Astrocyte (in vitro differentiated cells and primary cell): ENCODE results near the gene CMTM8. TPM values are rescaled to one million over a fixed set of nuclear protein-coding genes. Genes with fewer than 3 reads are reported as not detected.

Experiments used
- DNase-seq: peaks from one replicate; pipeline ENCODE4 v3.0.0-alpha.2; 2010; ENCODE audit warnings: low read depth
- FAIRE-seq: peaks from 2 replicates; lab custom pipeline; 2011; peaks lifted over from hg19 to GRCh38; lab: Jason Lieb, UNC
- H2AFZ ChIP-seq: 2 replicates; pipeline ENCODE4 v1.6.0; 2012; ENCODE audit warnings: low read depth, low read length, inconsistent platforms
- H3K27ac ChIP-seq: 2 replicates; pipeline ENCODE4 v1.5.1; 2011; ENCODE audit warnings: low read depth, low read length, inconsistent platforms
- H3K27me3 ChIP-seq: 2 replicates; pipeline ENCODE4 v1.6.0; 2011; ENCODE audit warnings: low read length, inconsistent platforms; ENCODE audit not compliant: insufficient read depth
- H3K36me3 ChIP-seq: 2 replicates; pipeline ENCODE4 v1.5.1; 2011; ENCODE audit warnings: low read length, inconsistent platforms; ENCODE audit not compliant: insufficient read depth
- H3K4me1 ChIP-seq: 2 replicates; pipeline ENCODE4 v1.5.1; 2011; ENCODE audit warnings: low read length, inconsistent platforms; ENCODE audit not compliant: insufficient read depth
- H3K4me2 ChIP-seq: 2 replicates; pipeline ENCODE4 v1.6.0; 2012; ENCODE audit warnings: low read length, inconsistent platforms
- H3K4me3 ChIP-seq: 2 replicates; pipeline ENCODE4 v1.5.1; 2011; ENCODE audit warnings: low read depth, mild to moderate bottlenecking, low read length, inconsistent platforms; ENCODE audit not compliant: insufficient read depth
- H3K79me2 ChIP-seq: 2 replicates; pipeline ENCODE4 v1.6.0; 2012; ENCODE audit warnings: mild to moderate bottlenecking, low read length, inconsistent platforms; ENCODE audit not compliant: insufficient read depth
- H3K9ac ChIP-seq: 2 replicates; pipeline ENCODE4 v1.6.0; 2012; ENCODE audit warnings: mild to moderate bottlenecking, low read length, inconsistent platforms
- H3K9me3 ChIP-seq: 2 replicates; pipeline ENCODE4 v1.5.1; 2012; ENCODE audit warnings: low read depth, mild to moderate bottlenecking, low read length, inconsistent platforms; ENCODE audit not compliant: insufficient read depth
- H4K20me1 ChIP-seq: 2 replicates; pipeline ENCODE4 v1.6.0; 2012; ENCODE audit warnings: low read length, inconsistent platforms; ENCODE audit not compliant: insufficient read depth
- H3K27ac Mint-ChIP-seq: one replicate; pipeline ENCODE4 v1.8.0; 2021; ENCODE audit warnings: mild to moderate bottlenecking, mixed read lengths; ENCODE audit not compliant: unreplicated experiment
- H3K27me3 Mint-ChIP-seq: one replicate; pipeline ENCODE4 v1.8.0; 2021; ENCODE audit warnings: low read depth, mixed read lengths; ENCODE audit not compliant: unreplicated experiment
- H3K36me3 Mint-ChIP-seq: one replicate; pipeline ENCODE4 v1.8.0; 2021; ENCODE audit warnings: low read depth, mixed read lengths; ENCODE audit not compliant: unreplicated experiment
- H3K4me1 Mint-ChIP-seq: one replicate; pipeline ENCODE4 v1.8.0; 2021; ENCODE audit warnings: low read depth, mixed read lengths; ENCODE audit not compliant: unreplicated experiment
- H3K4me3 Mint-ChIP-seq: one replicate; pipeline ENCODE4 v1.8.0; 2021; ENCODE audit warnings: mild to moderate bottlenecking, moderate library complexity, mixed read lengths; ENCODE audit not compliant: unreplicated experiment
- H3K9me3 Mint-ChIP-seq: one replicate; pipeline ENCODE4 v1.8.0; 2021; ENCODE audit warnings: mild to moderate bottlenecking, mixed read lengths; ENCODE audit not compliant: unreplicated experiment
- CTCF ChIP-seq: IDR thresholded peaks from 2 replicates; pipeline ENCODE4 v1.5.1; 2011; ENCODE audit warnings: low read depth, mild to moderate bottlenecking, inconsistent platforms, low read length, moderate library complexity; ENCODE audit not compliant: insufficient read depth
- EZH2 ChIP-seq: IDR thresholded peaks from 2 replicates; pipeline ENCODE4 v1.6.1; 2012; ENCODE audit warnings: mild to moderate bottlenecking, low read length, inconsistent platforms; ENCODE audit not compliant: insufficient read depth
- total RNA-seq: library from RNA; stranded (reverse); gene quantifications from 2 replicates; pipeline ENCODE4 v1.2.1, GENCODE V29; 2021

CMTM8 gene
- total RNA-seq, 1 donor from 2014 or later = 1.6 TPM

GRCh38 chr3:32296251-32297204 is 58.0 kb downstream of the CMTM8 start:
- no peaks in the 10 kb centered on the region for H3K79me2 ChIP-seq
- Mint-ChIP-seq H3K4me1 (no peaks in the 10 kb centered on the region), H3K27me3 (no peaks in the 10 kb centered on the region), H3K9me3 (no peaks in the 10 kb centered on the region), H3K36me3 (no peaks in the 10 kb centered on the region), H3K27ac (no peak overlapping the region), H3K4me3 (no peak overlapping the region)
- no peaks in the 10 kb centered on the region for H3K4me1 ChIP-seq
- H3K4me2 ChIP-seq = no peak overlapping the region
- no peaks in the 10 kb centered on the region for H4K20me1 ChIP-seq
- no peak overlapping the region for H3K4me3 ChIP-seq
- H3K9me3 ChIP-seq = no peaks in the 10 kb centered on the region
- no peak overlapping the region for H3K9ac ChIP-seq
- H3K36me3 ChIP-seq = no peaks in the 10 kb centered on the region
- peak; percentile 91 for TF ChIP-seq CTCF
- no peak for TF ChIP-seq EZH2
- no peaks in the 10 kb centered on the region for H3K27me3 ChIP-seq
- FAIRE-seq (no peak), DNase-seq (peak; percentile 22)
- H2AFZ ChIP-seq = no peak overlapping the region
- no peak overlapping the region for H3K27ac ChIP-seq

GRCh38 chr3:32297366-32297765 is 58.9 kb downstream of the CMTM8 start:
- no peaks in the 10 kb centered on the region for H3K36me3 Mint-ChIP-seq
- no peaks in the 10 kb centered on the region for H3K27me3 ChIP-seq
- H3K27ac Mint-ChIP-seq = no peak overlapping the region
- no peak overlapping the region for H2AFZ ChIP-seq
- H3K4me1 Mint-ChIP-seq = no peaks in the 10 kb centered on the region
- no peaks in the 10 kb centered on the region for H3K27me3 Mint-ChIP-seq
- H3K4me2 ChIP-seq = no peak overlapping the region
- no peak overlapping the region for H3K4me3 Mint-ChIP-seq
- no peaks in the 10 kb centered on the region for H3K4me1 ChIP-seq
- TF ChIP-seq EZH2 (no peak), CTCF (no peak)
- H4K20me1 ChIP-seq = no peaks in the 10 kb centered on the region
- no peak overlapping the region for H3K27ac ChIP-seq
- no peaks in the 10 kb centered on the region for H3K9me3 Mint-ChIP-seq
- H3K9ac ChIP-seq = no peak overlapping the region
- FAIRE-seq (no peak), DNase-seq (no peak)
- no peaks in the 10 kb centered on the region for H3K9me3 ChIP-seq
- no peaks in the 10 kb centered on the region for H3K36me3 ChIP-seq
- H3K79me2 ChIP-seq = no peaks in the 10 kb centered on the region
- H3K4me3 ChIP-seq = no peak overlapping the region

- H3K4me1 Mint-ChIP-seq = no peaks in the 10 kb centered on the region
- Histone ChIP-seq H2AFZ (no peak overlapping the region), H3K36me3 (no peaks in the 10 kb centered on the region), H3K4me2 (no peak overlapping the region), H3K79me2 (no peaks in the 10 kb centered on the region), H3K27ac (no peak overlapping the region), H3K4me3 (no peak overlapping the region), H3K9me3 (no peaks in the 10 kb centered on the region), H3K27me3 (no peaks in the 10 kb centered on the region), H4K20me1 (no peaks in the 10 kb centered on the region), H3K9ac (no peak overlapping the region), H3K4me1 (no peaks in the 10 kb centered on the region)
- FAIRE-seq (no peak), DNase-seq (no peak)
- TF ChIP-seq CTCF (no peak), EZH2 (no peak)
- no peak overlapping the region for H3K27ac Mint-ChIP-seq
- H3K36me3 Mint-ChIP-seq = no peaks in the 10 kb centered on the region
- H3K4me3 Mint-ChIP-seq = no peak overlapping the region
- H3K9me3 Mint-ChIP-seq = peaks cover 3% of the 10 kb centered on the region
- peaks cover 2% of the 10 kb centered on the region for H3K27me3 Mint-ChIP-seq
Measured at GRCh38 chr3:32301426-32301825, 62.9 kb downstream of the CMTM8 start.
